Measurements from ENCODE around the gene CCDC149.

DNA sequence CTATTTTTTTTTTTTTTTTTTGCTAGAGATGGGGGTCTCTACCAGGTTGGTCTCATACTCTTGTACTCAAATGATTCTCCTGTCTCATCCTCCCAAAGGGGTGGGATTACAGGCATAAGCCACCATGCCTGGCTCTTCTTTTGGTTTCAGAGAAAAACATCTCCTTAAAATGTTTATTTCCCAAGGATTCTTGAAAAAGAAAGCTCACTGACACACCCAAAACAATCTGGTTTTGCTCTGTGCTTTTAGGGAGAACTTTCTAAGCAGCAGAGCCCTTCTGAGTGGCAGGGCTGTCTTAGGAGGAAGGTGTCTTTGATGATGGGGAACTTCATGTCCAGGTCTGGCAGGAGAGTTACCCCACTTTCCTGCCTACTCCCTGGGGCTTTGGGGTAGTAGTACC, 116.2 kb downstream of the CCDC149 start:
- TF ChIP-seq POLR2AphosphoS5 (IDR thresholded peaks at IDR 0.05; ENCODE audit: low read depth, low read length), result no peak
- no peak for TF ChIP-seq EP300 (IDR thresholded peaks at IDR 0.05; ENCODE audit: borderline replicate concordance in 1 of 2, low read depth in 2 of 2, low read length in 2 of 2)
- no peak for TF ChIP-seq CEBPB (IDR thresholded peaks at IDR 0.05; ENCODE audit: low read depth, low read length)
- no peak for TF ChIP-seq KDM5A (IDR thresholded peaks at IDR 0.05; ENCODE audit: low read length)
- TF ChIP-seq, protein P1, sequence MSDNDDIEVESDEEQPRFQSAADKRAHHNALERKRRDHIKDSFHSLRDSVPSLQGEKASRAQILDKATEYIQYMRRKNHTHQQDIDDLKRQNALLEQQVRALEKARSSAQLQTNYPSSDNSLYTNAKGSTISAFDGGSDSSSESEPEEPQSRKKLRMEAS (IDR thresholded peaks at IDR 0.05), result no peak
- no peak for TF ChIP-seq POLR2A (IDR thresholded peaks at IDR 0.05; ENCODE audit: control extremely low read depth in 1 of 2, low read depth in 2 of 2, low read length in 2 of 2)
